HG03025 (cell line): ENCODE measurements around the gene MRM2.
A peak's percentile ranks its signal among the peaks of the same experiment; 100 is the strongest.

Source experiments
- ATAC-seq: cut with Tn5 transposase; IDR thresholded peaks from one replicate; pipeline ENCODE4 v1.9.1; 2021; ENCODE audit warnings: mild to moderate bottlenecking, moderate library complexity; ENCODE audit not compliant: unreplicated experiment, low FRiP score

The MRM2 gene

GRCh38 chr7:2241580-2242540 is at the start of gene MRM2, which contains the start of gene NUDT1:
Gene MRM2, minus strand, starts transcription at chr7:2242205. Its CDS starts 36 bp downstream, at chr7:2242169.
Gene NUDT1, plus strand, starts transcription at chr7:2242226. Its CDS starts 2,349 bp downstream, at chr7:2244575.
- peak; percentile 60 for ATAC-seq

GRCh38 chr7:2290877-2291276 is 48.9 kb upstream of the MRM2 start:
- ATAC-seq = no peak

- no peak for ATAC-seq
These were observed 47.6 kb upstream of the MRM2 start for GRCh38 chr7:2289621-2290020.

- ATAC-seq = no peak
These were observed 47.1 kb upstream of the MRM2 start for GRCh38 chr7:2289111-2289586.

- ATAC-seq = no peak
These were observed 46.5 kb upstream of the MRM2 start for GRCh38 chr7:2288503-2288902.

GRCh38 chr7:2287745-2288144 is 45.7 kb upstream of the MRM2 start:
- ATAC-seq = no peak

GRCh38 chr7:2283074-2283473 is 41.1 kb upstream of the MRM2 start:
- ATAC-seq = no peak

GRCh38 chr7:2282185-2282751 is 40.3 kb upstream of the MRM2 start:
- no peak for ATAC-seq

GRCh38 chr7:2281541-2281940 is 39.5 kb upstream of the MRM2 start:
- ATAC-seq = no peak

GRCh38 chr7:2280424-2280823 is 38.4 kb upstream of the MRM2 start:
- no peak for ATAC-seq

GRCh38 chr7:2279896-2280295 is 37.9 kb upstream of the MRM2 start:
- ATAC-seq = no peak

- no peak for ATAC-seq
These were observed 36.0 kb upstream of the MRM2 start for GRCh38 chr7:2278026-2278425.

GRCh38 chr7:2276107-2276506 is 34.1 kb upstream of the MRM2 start:
- no peak for ATAC-seq

GRCh38 chr7:2275101-2275500 is 33.1 kb upstream of the MRM2 start:
- ATAC-seq = no peak

- no peak for ATAC-seq
These were observed 32.7 kb upstream of the MRM2 start for GRCh38 chr7:2274666-2275065.

- no peak for ATAC-seq
These were observed 31.9 kb upstream of the MRM2 start for GRCh38 chr7:2273866-2274265.

GRCh38 chr7:2272031-2272430 is 30.0 kb upstream of the MRM2 start:
- ATAC-seq = no peak

GRCh38 chr7:2271273-2272026 is 29.4 kb upstream of the MRM2 start:
- ATAC-seq = no peak

GRCh38 chr7:2270495-2270894 is 28.5 kb upstream of the MRM2 start:
- no peak for ATAC-seq

GRCh38 chr7:2269991-2270460 is 28.0 kb upstream of the MRM2 start:
- ATAC-seq = no peak
